Measurements from ENCODE around the gene ANKRD17.

DNA sequence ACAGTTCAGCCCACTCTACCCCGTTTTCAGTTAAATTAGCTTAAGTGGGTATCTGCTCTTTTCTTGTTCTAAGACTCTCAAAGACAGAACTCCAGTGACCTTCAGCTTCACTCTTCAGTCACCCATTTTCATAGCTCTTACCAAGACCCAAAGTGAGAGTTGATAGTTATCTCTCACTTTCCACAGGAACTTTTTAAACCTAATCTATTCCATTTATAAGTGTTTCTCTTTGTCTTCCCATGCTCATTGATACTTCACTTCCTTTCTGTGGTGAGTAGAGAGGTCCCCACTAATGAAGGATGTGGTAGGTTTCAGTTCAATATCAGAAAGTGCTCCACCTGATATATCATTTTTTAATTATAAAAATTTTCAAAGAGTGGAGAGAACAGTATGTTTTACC is 222.5 kb downstream of the ANKRD17 start:
- TF ChIP-seq POLR2A (IDR thresholded peaks at IDR 0.05), result no peak
- TF ChIP-seq, protein P1, sequence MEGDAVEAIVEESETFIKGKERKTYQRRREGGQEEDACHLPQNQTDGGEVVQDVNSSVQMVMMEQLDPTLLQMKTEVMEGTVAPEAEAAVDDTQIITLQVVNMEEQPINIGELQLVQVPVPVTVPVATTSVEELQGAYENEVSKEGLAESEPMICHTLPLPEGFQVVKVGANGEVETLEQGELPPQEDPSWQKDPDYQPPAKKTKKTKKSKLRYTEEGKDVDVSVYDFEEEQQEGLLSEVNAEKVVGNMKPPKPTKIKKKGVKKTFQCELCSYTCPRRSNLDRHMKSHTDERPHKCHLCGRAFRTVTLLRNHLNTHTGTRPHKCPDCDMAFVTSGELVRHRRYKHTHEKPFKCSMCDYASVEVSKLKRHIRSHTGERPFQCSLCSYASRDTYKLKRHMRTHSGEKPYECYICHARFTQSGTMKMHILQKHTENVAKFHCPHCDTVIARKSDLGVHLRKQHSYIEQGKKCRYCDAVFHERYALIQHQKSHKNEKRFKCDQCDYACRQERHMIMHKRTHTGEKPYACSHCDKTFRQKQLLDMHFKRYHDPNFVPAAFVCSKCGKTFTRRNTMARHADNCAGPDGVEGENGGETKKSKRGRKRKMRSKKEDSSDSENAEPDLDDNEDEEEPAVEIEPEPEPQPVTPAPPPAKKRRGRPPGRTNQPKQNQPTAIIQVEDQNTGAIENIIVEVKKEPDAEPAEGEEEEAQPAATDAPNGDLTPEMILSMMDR (IDR thresholded peaks at IDR 0.05), result no peak

All from sigmoid colon (tissue), 3 donors.